ENCODE data around the gene ITIH5.

ITIH5 gene

GRCh38 chr10:7545792-7546191, 121.0 kb downstream of the ITIH5 start:
- no peak for DNase-seq

GRCh38 chr10:7545261-7545660, 121.5 kb downstream of the ITIH5 start:
- no peak for DNase-seq

GRCh38 chr10:7544203-7544602, 122.6 kb downstream of the ITIH5 start:
- no peak for DNase-seq

GRCh38 chr10:7542189-7542914, 124.4 kb downstream of the ITIH5 start:
- no peak for DNase-seq

GRCh38 chr10:7541137-7542087, 125.4 kb downstream of the ITIH5 start:
- DNase-seq, result no peak

GRCh38 chr10:7538970-7539654, 127.7 kb downstream of the ITIH5 start:
- DNase-seq, result no peak

- DNase-seq, result no peak
These were observed 129.6 kb downstream of the ITIH5 start for GRCh38 chr10:7537126-7537525.

GRCh38 chr10:7534480-7534852, 132.3 kb downstream of the ITIH5 start:
- DNase-seq, result no peak

GRCh38 chr10:7533657-7534479, 132.9 kb downstream of the ITIH5 start:
- no peak for DNase-seq

- no peak for DNase-seq
These were observed 133.9 kb downstream of the ITIH5 start for GRCh38 chr10:7532723-7533498.

GRCh38 chr10:7529638-7530037, 137.1 kb downstream of the ITIH5 start:
- DNase-seq, result no peak

GRCh38 chr10:7527468-7527867, 139.3 kb downstream of the ITIH5 start:
- no peak for DNase-seq

- DNase-seq, result no peak
These were observed 140.8 kb downstream of the ITIH5 start for GRCh38 chr10:7526017-7526400.

GRCh38 chr10:7525314-7526016, 141.3 kb downstream of the ITIH5 start:
- DNase-seq, result peak; percentile 49

GRCh38 chr10:7523656-7524055, 143.1 kb downstream of the ITIH5 start:
- DNase-seq, result no peak

- DNase-seq, result no peak
These were observed 146.0 kb downstream of the ITIH5 start for GRCh38 chr10:7520507-7521485.

- no peak for DNase-seq
These were observed 147.4 kb downstream of the ITIH5 start for GRCh38 chr10:7519351-7519750.

- no peak for DNase-seq
These were observed 148.1 kb downstream of the ITIH5 start for GRCh38 chr10:7518693-7519092.

- DNase-seq, result no peak
These were observed 151.3 kb downstream of the ITIH5 start for GRCh38 chr10:7515439-7515838.

- DNase-seq, result no peak
These were observed 152.8 kb downstream of the ITIH5 start for GRCh38 chr10:7513936-7514335.

Data from NCI-H1694 (cell line).